Astrocyte (in vitro differentiated cells and primary cell): ENCODE measurements around the gene TLN1. TPM values are rescaled to one million over a fixed set of nuclear protein-coding genes. Genes with fewer than 3 reads are reported as not detected.

Source experiments
- DNase-seq: peaks from one replicate; pipeline ENCODE4 v3.0.0-alpha.2; 2010; ENCODE audit warnings: low read depth
- FAIRE-seq: peaks from 2 replicates; lab custom pipeline; 2011; peaks lifted over from hg19 to GRCh38; lab: Jason Lieb, UNC
- H2AFZ ChIP-seq: 2 replicates; pipeline ENCODE4 v1.6.0; 2012; ENCODE audit warnings: low read depth, low read length, inconsistent platforms
- H3K27ac ChIP-seq: 2 replicates; pipeline ENCODE4 v1.5.1; 2011; ENCODE audit warnings: low read depth, low read length, inconsistent platforms
- H3K27me3 ChIP-seq: 2 replicates; pipeline ENCODE4 v1.6.0; 2011; ENCODE audit warnings: low read length, inconsistent platforms; ENCODE audit not compliant: insufficient read depth
- H3K36me3 ChIP-seq: 2 replicates; pipeline ENCODE4 v1.5.1; 2011; ENCODE audit warnings: low read length, inconsistent platforms; ENCODE audit not compliant: insufficient read depth
- H3K4me1 ChIP-seq: 2 replicates; pipeline ENCODE4 v1.5.1; 2011; ENCODE audit warnings: low read length, inconsistent platforms; ENCODE audit not compliant: insufficient read depth
- H3K4me2 ChIP-seq: 2 replicates; pipeline ENCODE4 v1.6.0; 2012; ENCODE audit warnings: low read length, inconsistent platforms
- H3K4me3 ChIP-seq: 2 replicates; pipeline ENCODE4 v1.5.1; 2011; ENCODE audit warnings: low read depth, mild to moderate bottlenecking, low read length, inconsistent platforms; ENCODE audit not compliant: insufficient read depth
- H3K79me2 ChIP-seq: 2 replicates; pipeline ENCODE4 v1.6.0; 2012; ENCODE audit warnings: mild to moderate bottlenecking, low read length, inconsistent platforms; ENCODE audit not compliant: insufficient read depth
- H3K9ac ChIP-seq: 2 replicates; pipeline ENCODE4 v1.6.0; 2012; ENCODE audit warnings: mild to moderate bottlenecking, low read length, inconsistent platforms
- H3K9me3 ChIP-seq: 2 replicates; pipeline ENCODE4 v1.5.1; 2012; ENCODE audit warnings: low read depth, mild to moderate bottlenecking, low read length, inconsistent platforms; ENCODE audit not compliant: insufficient read depth
- H4K20me1 ChIP-seq: 2 replicates; pipeline ENCODE4 v1.6.0; 2012; ENCODE audit warnings: low read length, inconsistent platforms; ENCODE audit not compliant: insufficient read depth
- H3K27ac Mint-ChIP-seq: one replicate; pipeline ENCODE4 v1.8.0; 2021; ENCODE audit warnings: mild to moderate bottlenecking, mixed read lengths; ENCODE audit not compliant: unreplicated experiment
- H3K27me3 Mint-ChIP-seq: one replicate; pipeline ENCODE4 v1.8.0; 2021; ENCODE audit warnings: low read depth, mixed read lengths; ENCODE audit not compliant: unreplicated experiment
- H3K36me3 Mint-ChIP-seq: one replicate; pipeline ENCODE4 v1.8.0; 2021; ENCODE audit warnings: low read depth, mixed read lengths; ENCODE audit not compliant: unreplicated experiment
- H3K4me1 Mint-ChIP-seq: one replicate; pipeline ENCODE4 v1.8.0; 2021; ENCODE audit warnings: low read depth, mixed read lengths; ENCODE audit not compliant: unreplicated experiment
- H3K4me3 Mint-ChIP-seq: one replicate; pipeline ENCODE4 v1.8.0; 2021; ENCODE audit warnings: mild to moderate bottlenecking, moderate library complexity, mixed read lengths; ENCODE audit not compliant: unreplicated experiment
- H3K9me3 Mint-ChIP-seq: one replicate; pipeline ENCODE4 v1.8.0; 2021; ENCODE audit warnings: mild to moderate bottlenecking, mixed read lengths; ENCODE audit not compliant: unreplicated experiment
- EZH2 ChIP-seq: IDR thresholded peaks from 2 replicates; pipeline ENCODE4 v1.6.1; 2012; ENCODE audit warnings: mild to moderate bottlenecking, low read length, inconsistent platforms; ENCODE audit not compliant: insufficient read depth
- total RNA-seq: library from RNA; stranded (reverse); gene quantifications from 2 replicates; pipeline ENCODE4 v1.2.1, GENCODE V29; 2021
- TF ChIP-seq, protein P1 (sequence below): IDR thresholded peaks from 2 replicates; pipeline ENCODE4 v1.5.1; 2011; ENCODE audit warnings: low read depth, mild to moderate bottlenecking, inconsistent platforms, low read length, moderate library complexity; ENCODE audit not compliant: insufficient read depth

Gene TLN1
- total RNA-seq, 1 donor from 2014 or later, result 525 TPM

- no peak for TF ChIP-seq EZH2
- TF ChIP-seq, protein P1, sequence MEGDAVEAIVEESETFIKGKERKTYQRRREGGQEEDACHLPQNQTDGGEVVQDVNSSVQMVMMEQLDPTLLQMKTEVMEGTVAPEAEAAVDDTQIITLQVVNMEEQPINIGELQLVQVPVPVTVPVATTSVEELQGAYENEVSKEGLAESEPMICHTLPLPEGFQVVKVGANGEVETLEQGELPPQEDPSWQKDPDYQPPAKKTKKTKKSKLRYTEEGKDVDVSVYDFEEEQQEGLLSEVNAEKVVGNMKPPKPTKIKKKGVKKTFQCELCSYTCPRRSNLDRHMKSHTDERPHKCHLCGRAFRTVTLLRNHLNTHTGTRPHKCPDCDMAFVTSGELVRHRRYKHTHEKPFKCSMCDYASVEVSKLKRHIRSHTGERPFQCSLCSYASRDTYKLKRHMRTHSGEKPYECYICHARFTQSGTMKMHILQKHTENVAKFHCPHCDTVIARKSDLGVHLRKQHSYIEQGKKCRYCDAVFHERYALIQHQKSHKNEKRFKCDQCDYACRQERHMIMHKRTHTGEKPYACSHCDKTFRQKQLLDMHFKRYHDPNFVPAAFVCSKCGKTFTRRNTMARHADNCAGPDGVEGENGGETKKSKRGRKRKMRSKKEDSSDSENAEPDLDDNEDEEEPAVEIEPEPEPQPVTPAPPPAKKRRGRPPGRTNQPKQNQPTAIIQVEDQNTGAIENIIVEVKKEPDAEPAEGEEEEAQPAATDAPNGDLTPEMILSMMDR, result no peak
- H4K20me1 ChIP-seq, result peaks cover 66% of the 10 kb centered on the region
- peak overlapping the region; percentile 78 for H3K27ac ChIP-seq
- H3K4me2 ChIP-seq, result peak overlapping the region; percentile 100
- peak overlapping the region; percentile 94 for H3K4me3 Mint-ChIP-seq
- peaks cover 41% of the 10 kb centered on the region for H3K4me1 Mint-ChIP-seq
- peaks cover 47% of the 10 kb centered on the region for H3K36me3 ChIP-seq
- peak overlapping the region; percentile 97 for H3K4me3 ChIP-seq
- H3K27ac Mint-ChIP-seq, result peak overlapping the region; percentile 78
- H3K9me3 ChIP-seq, result no peaks in the 10 kb centered on the region
- DNase-seq (no peak), FAIRE-seq (no peak)
- H3K27me3 ChIP-seq, result no peaks in the 10 kb centered on the region
- H3K27me3 Mint-ChIP-seq, result no peaks in the 10 kb centered on the region
- peaks cover 67% of the 10 kb centered on the region for H3K79me2 ChIP-seq
- H3K9ac ChIP-seq, result peak overlapping the region; percentile 96
- H3K9me3 Mint-ChIP-seq, result no peaks in the 10 kb centered on the region
- peaks cover 56% of the 10 kb centered on the region for H3K4me1 ChIP-seq
- H2AFZ ChIP-seq, result no peak overlapping the region
- peaks cover 26% of the 10 kb centered on the region for H3K36me3 Mint-ChIP-seq
Observed at GRCh38 chr9:35687972-35688557, 43.9 kb downstream of the TLN1 start.

DNA sequence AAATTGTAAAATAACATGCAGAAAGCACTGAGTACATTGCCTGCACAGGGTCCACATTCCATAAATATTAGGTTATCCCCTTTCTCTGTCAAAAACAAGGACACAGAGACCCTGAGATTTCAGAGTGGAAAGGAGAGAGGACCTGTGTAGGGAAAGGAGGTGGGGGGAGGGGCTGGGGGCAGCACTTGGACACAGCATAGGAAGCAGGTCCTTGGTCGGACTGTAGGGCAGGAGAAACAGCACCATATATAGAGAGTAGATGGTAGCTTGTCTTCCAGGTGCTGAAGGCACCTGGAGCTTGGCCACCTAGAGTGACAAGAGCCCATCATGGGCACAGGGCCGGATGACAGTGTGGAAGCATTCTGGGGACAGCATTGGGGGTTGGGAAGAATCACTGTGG is 44.7 kb downstream of the TLN1 start:
- peaks cover 49% of the 10 kb centered on the region for H3K4me1 Mint-ChIP-seq
- Histone ChIP-seq H3K36me3 (peaks cover 55% of the 10 kb centered on the region), H3K9ac (peak overlapping the region; percentile 96), H3K4me1 (peaks cover 64% of the 10 kb centered on the region), H3K4me2 (peak overlapping the region; percentile 100), H3K79me2 (peaks cover 67% of the 10 kb centered on the region), H3K9me3 (no peaks in the 10 kb centered on the region), H3K27me3 (no peaks in the 10 kb centered on the region), H2AFZ (no peak overlapping the region), H4K20me1 (peaks cover 74% of the 10 kb centered on the region), H3K27ac (peak overlapping the region; percentile 44), H3K4me3 (peak overlapping the region; percentile 97)
- H3K4me3 Mint-ChIP-seq, result peak overlapping the region; percentile 94
- H3K36me3 Mint-ChIP-seq, result peaks cover 32% of the 10 kb centered on the region
- DNase-seq (no peak), FAIRE-seq (no peak)
- H3K9me3 Mint-ChIP-seq, result no peaks in the 10 kb centered on the region
- H3K27me3 Mint-ChIP-seq, result no peaks in the 10 kb centered on the region
- TF ChIP-seq, protein P1, result no peak
- TF ChIP-seq EZH2, result no peak
- H3K27ac Mint-ChIP-seq, result peak overlapping the region; percentile 88
